Measurements from ENCODE around the gene BTD. TPM values are rescaled to one million over a fixed set of nuclear protein-coding genes. Genes with fewer than 3 reads are reported as not detected.

BTD gene
- polyA plus RNA-seq, 2 of the 4 experiments (the other 2 are of a cell fraction): 17.6 to 17.8 TPM

- Histone ChIP-seq H3K9me3 (no peaks in the 10 kb centered on the region), H3K4me1 (no peaks in the 10 kb centered on the region), H3K4me2 (no peak overlapping the region), H3K4me3 (no peak overlapping the region), H3K27ac (no peak overlapping the region)
- TF ChIP-seq MYC (IDR thresholded peaks at IDR 0.05; ENCODE audit: borderline replicate concordance, low read length) (no peak), REST (IDR thresholded peaks at IDR 0.05) (no peak), FOXS1 (CRISPR knock-in tag; IDR thresholded peaks at IDR 0.05) (no peak), POLR2AphosphoS2 (conservative IDR thresholded peaks at IDR 0.05; ENCODE audit: low read length) (no peak), EP300 (IDR thresholded peaks at IDR 0.05) (no peak), CHD4 (IDR thresholded peaks at IDR 0.05; ENCODE audit: borderline replicate concordance) (no peak), ZFP36 (IDR thresholded peaks at IDR 0.05; ENCODE audit: borderline replicate concordance, partially characterized antibody) (no peak), RCOR1 (IDR thresholded peaks at IDR 0.05; ENCODE audit: low read depth, low read length) (no peak), RNF2 (IDR thresholded peaks at IDR 0.05; ENCODE audit: borderline replicate concordance, low read depth) (no peak), JUN (IDR thresholded peaks at IDR 0.05) (no peak), RARB (CRISPR knock-in tag; IDR thresholded peaks at IDR 0.05) (no peak), EHF (CRISPR knock-in tag; IDR thresholded peaks at IDR 0.05) (no peak), BCL3 (IDR thresholded peaks at IDR 0.05) (no peak), EHMT2 (IDR thresholded peaks at IDR 0.05; ENCODE audit: low read depth) (no peak)
- TF ChIP-seq, protein P1, sequence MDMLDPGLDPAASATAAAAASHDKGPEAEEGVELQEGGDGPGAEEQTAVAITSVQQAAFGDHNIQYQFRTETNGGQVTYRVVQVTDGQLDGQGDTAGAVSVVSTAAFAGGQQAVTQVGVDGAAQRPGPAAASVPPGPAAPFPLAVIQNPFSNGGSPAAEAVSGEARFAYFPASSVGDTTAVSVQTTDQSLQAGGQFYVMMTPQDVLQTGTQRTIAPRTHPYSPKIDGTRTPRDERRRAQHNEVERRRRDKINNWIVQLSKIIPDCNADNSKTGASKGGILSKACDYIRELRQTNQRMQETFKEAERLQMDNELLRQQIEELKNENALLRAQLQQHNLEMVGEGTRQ (IDR thresholded peaks at IDR 0.05): no peak
- 81% methylated on average over 1 of the region's 1 CpG for WGBS (ENCODE audit: missing lambda C conversion rate)
- ATAC-seq (no peak), FAIRE-seq (no peak), DNase-seq (ENCODE audit: low read depth in 1 of 2, low spot score in 1 of 2) (no peak)
- ChIA-PET CTCF (interaction anchor here (1.0 kb wide), 1 partner anchor 118 kb away, joined by 3 read pairs; no protein-coding TSS in a partner anchor), POLR2A (no interaction called here)
Observed at GRCh38 chr3:15694628-15695027, 93.1 kb downstream of the BTD start.

Small RNA genes within 50 kb of the gene (small RNA-seq; reads per million reads assigned to genes)
- 0 reads per million in 6 experiments for gene MIR3134

Other genes with a start within 250 kb of the BTD start
- 37.4 and 42.7 TPM in 2 replicates for gene METTL6, start 174.2 kb upstream of the BTD start, polyA plus RNA-seq (2011; rRNA removed)
- 26.3 to 29.6 TPM (median 28.3 TPM) in 3 replicates for gene METTL6, start 174.2 kb upstream of the BTD start, polyA plus RNA-seq (2017; fragmentation: RNase III; extraction: RNeasy Plus Mini Kit Qiagen cat#74134 plus additional on column Dnase treatment)
- gene EAF1, start 174.1 kb upstream of the BTD start, polyA plus RNA-seq (2011; rRNA removed): 18.6 and 20.7 TPM in 2 replicates
- gene EAF1, start 174.1 kb upstream of the BTD start, polyA plus RNA-seq (2017; fragmentation: RNase III; extraction: RNeasy Plus Mini Kit Qiagen cat#74134 plus additional on column Dnase treatment): 12.3 to 13.9 TPM (median 13.6 TPM) in 3 replicates
- 1.1 and 1.8 TPM in 2 replicates for gene COLQ, start 80.0 kb upstream of the BTD start, polyA plus RNA-seq (2011; rRNA removed)
- gene COLQ, start 80.0 kb upstream of the BTD start, polyA plus RNA-seq (2017; fragmentation: RNase III; extraction: RNeasy Plus Mini Kit Qiagen cat#74134 plus additional on column Dnase treatment): 0.63 to 0.80 TPM (median 0.71 TPM) in 3 replicates
- 51.0 and 69.0 TPM in 2 replicates for gene HACL1, start 176 bp upstream of the BTD start, polyA plus RNA-seq (2011; rRNA removed)
- gene HACL1, start 176 bp upstream of the BTD start, polyA plus RNA-seq (2017; fragmentation: RNase III; extraction: RNeasy Plus Mini Kit Qiagen cat#74134 plus additional on column Dnase treatment): 24.3 to 26.5 TPM (median 26.3 TPM) in 3 replicates
- gene ANKRD28, start 196.2 kb downstream of the BTD start, polyA plus RNA-seq (2011; rRNA removed): 72.0 and 73.2 TPM in 2 replicates
- gene ANKRD28, start 196.2 kb downstream of the BTD start, polyA plus RNA-seq (2017; fragmentation: RNase III; extraction: RNeasy Plus Mini Kit Qiagen cat#74134 plus additional on column Dnase treatment): 29.4 to 31.2 TPM (median 29.9 TPM) in 3 replicates